GM10266 (cell line): Measurements from ENCODE around the gene CREB1.

Experiments used
- DNase-seq: peaks from one replicate; pipeline ENCODE4 v3.0.0; 2012; ENCODE audit errors: extremely low spot score
- TF ChIP-seq, protein P1 (sequence below): IDR thresholded peaks from 2 replicates; pipeline ENCODE4 v1.5.1; 2012; ENCODE audit warnings: mild to moderate bottlenecking, low read depth; ENCODE audit not compliant: control insufficient read depth, insufficient read depth; ENCODE audit errors: missing control alignments

Gene CREB1

DNA sequence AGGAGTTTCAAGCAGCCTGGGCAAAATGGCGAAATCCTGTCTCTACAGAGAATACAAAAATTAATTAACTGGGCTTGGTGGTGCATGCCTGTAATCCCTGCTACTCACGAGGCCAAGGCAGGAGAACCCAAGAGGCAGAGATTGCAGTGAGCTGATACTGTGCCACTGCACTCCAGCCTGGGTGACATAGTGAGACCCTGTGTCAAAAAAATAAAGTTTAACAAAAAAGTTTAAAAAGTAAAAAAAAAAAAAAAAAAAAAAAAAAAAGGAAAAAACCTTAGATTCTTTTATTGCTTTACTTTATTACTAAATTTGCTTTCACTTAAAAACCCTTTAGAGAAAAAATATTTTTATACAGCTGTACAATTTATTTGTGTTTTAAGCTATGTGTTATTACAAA, 10.7 kb downstream of the CREB1 start:
- TF ChIP-seq, protein P1, sequence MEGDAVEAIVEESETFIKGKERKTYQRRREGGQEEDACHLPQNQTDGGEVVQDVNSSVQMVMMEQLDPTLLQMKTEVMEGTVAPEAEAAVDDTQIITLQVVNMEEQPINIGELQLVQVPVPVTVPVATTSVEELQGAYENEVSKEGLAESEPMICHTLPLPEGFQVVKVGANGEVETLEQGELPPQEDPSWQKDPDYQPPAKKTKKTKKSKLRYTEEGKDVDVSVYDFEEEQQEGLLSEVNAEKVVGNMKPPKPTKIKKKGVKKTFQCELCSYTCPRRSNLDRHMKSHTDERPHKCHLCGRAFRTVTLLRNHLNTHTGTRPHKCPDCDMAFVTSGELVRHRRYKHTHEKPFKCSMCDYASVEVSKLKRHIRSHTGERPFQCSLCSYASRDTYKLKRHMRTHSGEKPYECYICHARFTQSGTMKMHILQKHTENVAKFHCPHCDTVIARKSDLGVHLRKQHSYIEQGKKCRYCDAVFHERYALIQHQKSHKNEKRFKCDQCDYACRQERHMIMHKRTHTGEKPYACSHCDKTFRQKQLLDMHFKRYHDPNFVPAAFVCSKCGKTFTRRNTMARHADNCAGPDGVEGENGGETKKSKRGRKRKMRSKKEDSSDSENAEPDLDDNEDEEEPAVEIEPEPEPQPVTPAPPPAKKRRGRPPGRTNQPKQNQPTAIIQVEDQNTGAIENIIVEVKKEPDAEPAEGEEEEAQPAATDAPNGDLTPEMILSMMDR, result no peak
- DNase-seq, result no peak

DNA sequence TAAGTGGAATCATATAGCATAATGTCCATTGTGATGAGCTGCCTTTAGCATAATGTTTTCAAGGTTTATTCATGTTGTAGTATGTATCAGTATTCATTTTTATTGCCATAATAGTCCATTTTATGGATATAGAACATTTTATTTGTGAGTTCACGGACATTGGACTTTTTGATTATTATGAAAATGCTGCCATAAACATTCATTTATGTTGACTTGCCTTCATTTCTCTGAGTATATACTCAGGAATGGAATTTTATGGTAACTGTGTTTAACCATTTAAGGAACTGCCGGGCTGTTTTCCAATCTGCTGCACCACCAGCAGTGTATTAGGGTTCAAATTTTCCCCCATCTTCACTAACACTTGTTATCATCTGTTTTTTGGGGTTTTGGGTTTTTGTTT, 12.2 kb downstream of the CREB1 start:
- DNase-seq, result no peak
- TF ChIP-seq, protein P1, result no peak

DNA sequence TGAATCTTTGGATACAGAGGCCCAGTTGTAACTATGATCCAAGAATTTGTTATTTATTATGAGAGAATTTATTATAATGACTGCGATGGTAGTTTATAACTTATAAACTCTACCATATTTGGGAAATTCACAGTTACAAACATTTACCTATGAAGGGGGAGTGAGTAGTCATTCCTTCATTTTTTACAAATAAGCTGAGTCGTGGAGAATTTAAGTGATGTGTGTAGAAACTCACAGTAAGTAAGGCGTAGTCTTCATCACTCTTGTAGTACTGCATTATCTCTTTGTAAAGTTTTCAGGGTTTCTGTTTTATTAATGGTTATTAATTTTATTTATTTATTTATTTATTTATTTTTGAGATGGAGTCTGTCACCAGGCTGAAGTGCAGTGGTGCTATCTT, 13.5 kb downstream of the CREB1 start:
- DNase-seq, result no peak
- TF ChIP-seq, protein P1, result no peak

DNA sequence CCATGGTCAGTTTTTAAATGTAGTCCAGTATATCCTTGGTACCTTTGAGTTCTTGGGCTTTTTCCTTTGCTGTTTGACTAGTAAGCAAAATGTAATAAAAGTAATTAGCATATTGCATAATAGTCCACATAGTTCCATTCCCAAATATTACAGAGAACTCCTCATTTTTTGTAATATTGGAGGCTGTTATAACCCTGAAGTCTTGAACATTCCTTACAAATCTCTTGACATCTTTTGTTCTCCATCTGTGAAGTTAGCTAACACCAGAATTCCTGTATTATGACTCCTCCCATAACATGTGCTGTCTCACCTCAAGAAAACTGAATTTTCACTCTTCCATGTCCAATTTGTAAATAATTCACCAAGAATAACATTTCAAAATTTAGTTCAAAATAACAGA, 17.1 kb downstream of the CREB1 start:
- DNase-seq, result no peak
- TF ChIP-seq, protein P1, result no peak

DNA sequence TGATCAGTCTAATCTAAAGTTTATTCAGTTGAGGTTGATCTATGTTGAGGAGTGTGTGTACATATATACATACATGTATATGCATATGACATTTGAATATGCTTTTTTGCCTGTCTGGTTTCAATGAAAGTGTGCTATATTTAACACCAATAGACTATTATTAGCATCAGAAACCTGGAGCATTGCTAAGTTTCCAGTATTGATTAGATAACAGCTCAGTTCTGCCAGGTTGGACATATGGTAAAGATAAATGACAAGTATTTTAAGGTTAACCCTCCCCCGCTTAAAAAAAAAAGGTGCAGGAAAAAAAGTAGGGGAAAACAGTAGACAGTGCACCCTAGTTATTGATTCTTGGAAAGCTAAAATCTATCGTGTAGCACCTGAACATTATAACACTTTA, 19.4 kb downstream of the CREB1 start:
- TF ChIP-seq, protein P1, result no peak
- no peak for DNase-seq

DNA sequence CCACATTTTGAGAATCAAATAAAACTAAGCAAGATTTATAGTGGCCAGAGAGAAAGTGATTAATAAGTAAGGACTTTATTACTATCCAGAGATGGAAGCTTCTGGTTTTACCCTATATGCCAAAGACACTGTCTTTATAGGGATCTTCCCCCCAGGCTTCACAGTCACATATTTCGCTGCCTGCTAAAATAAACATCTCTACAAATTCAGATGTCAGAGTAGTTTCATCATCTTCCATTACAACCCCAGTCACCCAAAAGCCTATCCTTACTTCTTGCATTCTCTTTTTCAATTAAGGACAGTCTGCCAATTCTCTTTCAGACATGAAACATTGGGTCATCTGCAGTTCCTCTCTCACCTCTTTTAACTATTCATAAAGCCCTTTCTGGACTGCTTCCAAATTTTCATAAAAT, 28.3 kb downstream of the CREB1 start:
- DNase-seq, result no peak
- TF ChIP-seq, protein P1, result no peak

DNA sequence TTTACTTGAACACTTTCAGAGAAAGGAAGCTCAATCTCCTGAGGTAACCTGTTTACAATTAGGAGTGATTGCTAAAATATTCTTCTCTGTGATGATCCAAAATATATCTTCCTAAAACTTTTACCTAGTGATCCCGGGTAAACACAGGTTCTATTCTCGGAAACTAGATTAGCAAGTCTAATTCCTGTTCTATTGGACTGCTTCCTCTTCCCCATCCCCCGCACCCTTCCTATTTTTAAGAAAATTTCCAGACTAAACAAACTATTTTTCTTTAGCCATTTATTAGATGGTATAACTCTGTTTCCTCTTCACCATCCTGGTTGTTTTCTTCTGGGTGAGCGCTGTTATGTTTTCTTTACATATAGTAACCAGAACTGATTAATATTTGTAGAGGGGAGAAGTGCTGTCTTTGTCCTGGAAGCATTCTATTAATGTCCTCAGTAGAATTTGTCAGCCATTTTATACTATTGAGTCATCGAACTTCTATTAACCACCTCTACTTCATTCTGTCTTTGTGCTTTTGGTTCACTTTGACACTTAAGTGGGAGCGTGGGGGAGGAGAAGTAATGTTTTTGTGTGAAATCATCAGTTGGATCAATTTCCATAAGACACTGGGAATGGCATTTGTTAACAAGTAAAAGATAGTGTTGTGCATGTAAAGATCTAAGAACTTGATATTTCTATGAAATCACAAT, 31.8 kb downstream of the CREB1 start:
- TF ChIP-seq, protein P1, result no peak
- no peak for DNase-seq
